HG03442 (cell line): Measurements from ENCODE around the gene RSRC1.
A peak's percentile ranks its signal among the peaks of the same experiment; 100 is the strongest.
"Not testable (repeated sequence)": the region's sequence is repeated elsewhere in the genome, so short reads cannot be mapped to it uniquely, and the experiment has no call there.

Source experiments
- ATAC-seq: cut with Tn5 transposase; IDR thresholded peaks from one replicate; pipeline ENCODE4 v1.9.1; 2021; ENCODE audit warnings: mild to moderate bottlenecking, moderate library complexity; ENCODE audit not compliant: unreplicated experiment

Gene RSRC1

GRCh38 chr3:158509891-158510290 is 400.0 kb downstream of the RSRC1 start:
- no peak for ATAC-seq

GRCh38 chr3:158516729-158517128 is 406.8 kb downstream of the RSRC1 start:
- not testable (repeated sequence) for ATAC-seq

- ATAC-seq: no peak
Measured at GRCh38 chr3:158519776-158520175, 409.9 kb downstream of the RSRC1 start.

- ATAC-seq: no peak
Measured at GRCh38 chr3:158520433-158520832, 410.5 kb downstream of the RSRC1 start.

GRCh38 chr3:158522221-158523136 is 412.6 kb downstream of the RSRC1 start:
- no peak for ATAC-seq

GRCh38 chr3:158528076-158528674 is 418.3 kb downstream of the RSRC1 start:
- ATAC-seq: no peak

GRCh38 chr3:158531334-158531733 is 421.4 kb downstream of the RSRC1 start:
- ATAC-seq: no peak

GRCh38 chr3:158532099-158532734 is 422.3 kb downstream of the RSRC1 start:
- ATAC-seq: no peak

GRCh38 chr3:158535918-158536317 is 426.0 kb downstream of the RSRC1 start:
- no peak for ATAC-seq

- peak; percentile 47 for ATAC-seq
Measured at GRCh38 chr3:158539414-158540014, 429.6 kb downstream of the RSRC1 start.

- ATAC-seq: no peak
Measured at GRCh38 chr3:158540066-158540465, 430.2 kb downstream of the RSRC1 start.

- ATAC-seq: no peak
Measured at GRCh38 chr3:158548691-158549090, 438.8 kb downstream of the RSRC1 start.

- not testable (repeated sequence) for ATAC-seq
Measured at GRCh38 chr3:158549938-158550337, 440.0 kb downstream of the RSRC1 start.

GRCh38 chr3:158552124-158552523 is 442.2 kb downstream of the RSRC1 start:
- no peak for ATAC-seq

GRCh38 chr3:158559504-158559903 is 449.6 kb downstream of the RSRC1 start:
- ATAC-seq: no peak

- no peak for ATAC-seq
Measured at GRCh38 chr3:158560979-158561378, 451.1 kb downstream of the RSRC1 start.

GRCh38 chr3:158562674-158563073 is 452.8 kb downstream of the RSRC1 start:
- ATAC-seq: no peak

GRCh38 chr3:158563076-158563475 is 453.2 kb downstream of the RSRC1 start:
- ATAC-seq: no peak

- no peak for ATAC-seq
Measured at GRCh38 chr3:158565076-158565475, 455.2 kb downstream of the RSRC1 start.

GRCh38 chr3:158568784-158569183 is 458.9 kb downstream of the RSRC1 start:
- no peak for ATAC-seq

- ATAC-seq: no peak
Measured at GRCh38 chr3:158569794-158570193, 459.9 kb downstream of the RSRC1 start.
